HL-60 (cell line): ENCODE measurements around the gene SNRK.

Source experiments
- GABPA ChIP-seq: IDR thresholded peaks from 2 replicates; pipeline ENCODE4 v1.6.1; 2012; ENCODE audit warnings: low read depth
- POLR2AphosphoS5 ChIP-seq: IDR thresholded peaks from 2 replicates; pipeline ENCODE4 v1.6.1; 2012; ENCODE audit warnings: low read depth
- TF ChIP-seq, protein P1 (sequence below): IDR thresholded peaks from one replicate; pipeline ENCODE4 v1.5.1; 2011; ENCODE audit warnings: low read length, control low read depth, inconsistent platforms; ENCODE audit not compliant: insufficient read depth
- TF ChIP-seq, protein P2 (sequence below): IDR thresholded peaks from 2 replicates; pipeline ENCODE4 v1.6.1; 2012; ENCODE audit warnings: low read depth; ENCODE audit not compliant: insufficient replicate concordance

DNA sequence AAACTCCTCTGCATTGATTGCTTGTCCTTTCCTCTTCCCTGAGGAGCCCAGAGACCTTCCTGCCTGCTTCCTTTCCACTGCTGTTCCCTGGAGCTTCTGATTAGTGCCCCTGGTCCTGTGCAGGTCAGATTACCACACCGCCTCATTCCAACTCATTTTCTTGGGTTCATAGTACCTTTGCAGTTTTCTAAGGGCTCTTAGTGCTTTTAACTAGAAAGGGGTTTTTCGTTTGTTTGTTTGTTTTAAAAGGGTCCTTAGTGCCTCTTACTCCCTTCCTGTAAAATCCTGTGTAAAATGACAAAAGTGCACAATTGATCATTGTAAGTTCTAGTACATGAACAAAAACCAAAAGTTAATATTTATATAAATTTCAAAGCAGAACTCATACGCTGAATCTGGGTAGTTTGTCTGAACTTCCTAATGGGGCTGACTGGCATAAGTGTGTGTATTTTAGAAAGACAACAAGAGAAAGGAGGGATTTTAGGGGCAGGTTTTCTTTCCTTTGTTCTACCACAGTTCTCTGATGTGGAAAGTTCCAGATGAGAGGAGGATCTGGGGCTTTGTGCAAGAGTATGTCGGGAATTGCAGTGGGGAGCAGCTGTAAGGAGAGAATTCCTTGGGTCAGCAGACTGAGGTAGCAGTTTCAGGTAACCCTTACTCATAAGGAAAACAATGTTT lies 30.6 kb downstream of the SNRK start:
- TF ChIP-seq POLR2AphosphoS5: no peak
- TF ChIP-seq, protein P1, sequence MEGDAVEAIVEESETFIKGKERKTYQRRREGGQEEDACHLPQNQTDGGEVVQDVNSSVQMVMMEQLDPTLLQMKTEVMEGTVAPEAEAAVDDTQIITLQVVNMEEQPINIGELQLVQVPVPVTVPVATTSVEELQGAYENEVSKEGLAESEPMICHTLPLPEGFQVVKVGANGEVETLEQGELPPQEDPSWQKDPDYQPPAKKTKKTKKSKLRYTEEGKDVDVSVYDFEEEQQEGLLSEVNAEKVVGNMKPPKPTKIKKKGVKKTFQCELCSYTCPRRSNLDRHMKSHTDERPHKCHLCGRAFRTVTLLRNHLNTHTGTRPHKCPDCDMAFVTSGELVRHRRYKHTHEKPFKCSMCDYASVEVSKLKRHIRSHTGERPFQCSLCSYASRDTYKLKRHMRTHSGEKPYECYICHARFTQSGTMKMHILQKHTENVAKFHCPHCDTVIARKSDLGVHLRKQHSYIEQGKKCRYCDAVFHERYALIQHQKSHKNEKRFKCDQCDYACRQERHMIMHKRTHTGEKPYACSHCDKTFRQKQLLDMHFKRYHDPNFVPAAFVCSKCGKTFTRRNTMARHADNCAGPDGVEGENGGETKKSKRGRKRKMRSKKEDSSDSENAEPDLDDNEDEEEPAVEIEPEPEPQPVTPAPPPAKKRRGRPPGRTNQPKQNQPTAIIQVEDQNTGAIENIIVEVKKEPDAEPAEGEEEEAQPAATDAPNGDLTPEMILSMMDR: no peak
- TF ChIP-seq, protein P2, sequence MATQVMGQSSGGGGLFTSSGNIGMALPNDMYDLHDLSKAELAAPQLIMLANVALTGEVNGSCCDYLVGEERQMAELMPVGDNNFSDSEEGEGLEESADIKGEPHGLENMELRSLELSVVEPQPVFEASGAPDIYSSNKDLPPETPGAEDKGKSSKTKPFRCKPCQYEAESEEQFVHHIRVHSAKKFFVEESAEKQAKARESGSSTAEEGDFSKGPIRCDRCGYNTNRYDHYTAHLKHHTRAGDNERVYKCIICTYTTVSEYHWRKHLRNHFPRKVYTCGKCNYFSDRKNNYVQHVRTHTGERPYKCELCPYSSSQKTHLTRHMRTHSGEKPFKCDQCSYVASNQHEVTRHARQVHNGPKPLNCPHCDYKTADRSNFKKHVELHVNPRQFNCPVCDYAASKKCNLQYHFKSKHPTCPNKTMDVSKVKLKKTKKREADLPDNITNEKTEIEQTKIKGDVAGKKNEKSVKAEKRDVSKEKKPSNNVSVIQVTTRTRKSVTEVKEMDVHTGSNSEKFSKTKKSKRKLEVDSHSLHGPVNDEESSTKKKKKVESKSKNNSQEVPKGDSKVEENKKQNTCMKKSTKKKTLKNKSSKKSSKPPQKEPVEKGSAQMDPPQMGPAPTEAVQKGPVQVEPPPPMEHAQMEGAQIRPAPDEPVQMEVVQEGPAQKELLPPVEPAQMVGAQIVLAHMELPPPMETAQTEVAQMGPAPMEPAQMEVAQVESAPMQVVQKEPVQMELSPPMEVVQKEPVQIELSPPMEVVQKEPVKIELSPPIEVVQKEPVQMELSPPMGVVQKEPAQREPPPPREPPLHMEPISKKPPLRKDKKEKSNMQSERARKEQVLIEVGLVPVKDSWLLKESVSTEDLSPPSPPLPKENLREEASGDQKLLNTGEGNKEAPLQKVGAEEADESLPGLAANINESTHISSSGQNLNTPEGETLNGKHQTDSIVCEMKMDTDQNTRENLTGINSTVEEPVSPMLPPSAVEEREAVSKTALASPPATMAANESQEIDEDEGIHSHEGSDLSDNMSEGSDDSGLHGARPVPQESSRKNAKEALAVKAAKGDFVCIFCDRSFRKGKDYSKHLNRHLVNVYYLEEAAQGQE: no peak
- TF ChIP-seq GABPA: no peak
